CD14-positive monocyte (primary cell): ENCODE measurements around the gene CTNND1. TPM values are rescaled to one million over a fixed set of nuclear protein-coding genes. Genes with fewer than 3 reads are reported as not detected.

Source experiments
- DNase-seq, 3 donors: peaks; one replicate each; pipeline ENCODE4 v3.0.0-alpha.2; 2011 to 2022
- H2AFZ ChIP-seq: 2 replicates; pipeline ENCODE4 v1.6.0; 2012; ENCODE audit warnings: mild to moderate bottlenecking, low read depth, low read length, inconsistent platforms; ENCODE audit not compliant: insufficient read depth, poor library complexity, severe bottlenecking
- H3K27ac ChIP-seq, 2 donors: 1 replicate in 1 of 2; 2 replicates in 1 of 2; pipeline ENCODE4 v1.5.1; 2012 to 2013; ENCODE audit warnings: low read length in 2 of 2, control low read depth in 1 of 2, inconsistent platforms in 1 of 2, low read depth in 1 of 2, mild to moderate bottlenecking in 1 of 2
- H3K27me3 ChIP-seq, 2 donors: one replicate each; pipeline versions ENCODE4 v1.6.0 to v1.6.1; 2011 to 2013; ENCODE audit warnings: low read length in 2 of 2; ENCODE audit not compliant: control insufficient read depth in 2 of 2, insufficient read depth in 2 of 2
- H3K36me3 ChIP-seq, 2 donors: replicated peaks in 1 of 2; 1 replicate in 1 of 2; 2 replicates in 1 of 2; pipeline versions ENCODE4 v1.5.1 to v1.6.1; 2012 to 2013; ENCODE audit warnings: low read length in 2 of 2, control low read depth in 1 of 2, inconsistent platforms in 1 of 2, mild to moderate bottlenecking in 1 of 2; ENCODE audit not compliant: insufficient read depth in 2 of 2, control insufficient read depth in 1 of 2
- H3K4me1 ChIP-seq, 2 donors: 1 replicate in 1 of 2; 2 replicates in 1 of 2; pipeline versions ENCODE4 v1.5.1 to v1.6.1; 2012 to 2013; ENCODE audit warnings: low read length in 2 of 2, control low read depth in 1 of 2, inconsistent platforms in 1 of 2, mild to moderate bottlenecking in 1 of 2, moderate library complexity in 1 of 2; ENCODE audit not compliant: insufficient read depth in 2 of 2, control insufficient read depth in 1 of 2
- H3K4me2 ChIP-seq: replicated peaks from 2 replicates; pipeline ENCODE3; 2012; ENCODE audit warnings: low read length, moderate library complexity, mild to moderate bottlenecking; ENCODE audit not compliant: poor library complexity, severe bottlenecking; ENCODE audit errors: extremely low read depth
- H3K4me3 ChIP-seq, 3 experiments: fragments of 200-600 bp in 1 of 3; sonication (generic) in 1 of 3; replicated peaks in 1 of 3; 1 replicate in 2 of 3; 2 replicates in 1 of 3; pipeline ENCODE4 v1.5.1; 2011 to 2013; ENCODE audit warnings: low read length in 3 of 3, mild to moderate bottlenecking in 3 of 3, control low read depth in 2 of 3, low read depth in 2 of 3, inconsistent platforms in 1 of 3, moderate library complexity in 1 of 3
- H3K79me2 ChIP-seq: 2 replicates; pipeline ENCODE4 v1.6.0; 2012; ENCODE audit warnings: mild to moderate bottlenecking, control low read depth, inconsistent platforms, low read length, moderate library complexity; ENCODE audit not compliant: insufficient read depth
- H3K9ac ChIP-seq: 2 replicates; pipeline ENCODE4 v1.6.0; 2017; ENCODE audit warnings: low read length, mild to moderate bottlenecking; ENCODE audit not compliant: insufficient read depth, poor library complexity, severe bottlenecking
- H3K9me3 ChIP-seq, 2 donors: replicated peaks in 1 of 2; 1 replicate in 1 of 2; 2 replicates in 1 of 2; pipeline versions ENCODE4 v1.5.1 to v1.6.1; 2012 to 2013; ENCODE audit warnings: low read length in 2 of 2, control low read depth in 1 of 2; ENCODE audit not compliant: control insufficient read depth in 1 of 2, insufficient read depth in 1 of 2
- H4K20me1 ChIP-seq: 2 replicates; pipeline ENCODE4 v1.6.0; 2012; ENCODE audit warnings: mild to moderate bottlenecking, low read length, control low read depth, moderate library complexity; ENCODE audit not compliant: insufficient read depth
- H3K27ac Mint-ChIP-seq, 7 donors: one replicate each; pipeline ENCODE4 v1.8.0; 2020; ENCODE audit warnings: mild to moderate bottlenecking in 7 of 7, mixed read lengths in 7 of 7, moderate library complexity in 6 of 7, inconsistent platforms in 2 of 7
- H3K27me3 Mint-ChIP-seq, 3 donors: one replicate each; pipeline ENCODE4 v1.8.0; 2021 to 2022; ENCODE audit warnings: low read depth in 3 of 3, mild to moderate bottlenecking in 3 of 3, mixed read lengths in 3 of 3, moderate library complexity in 3 of 3, inconsistent platforms in 1 of 3
- H3K36me3 Mint-ChIP-seq, 2 donors: one replicate each; pipeline ENCODE4 v1.8.0; 2020; ENCODE audit warnings: mixed read lengths in 2 of 2, inconsistent platforms in 1 of 2, mild to moderate bottlenecking in 1 of 2
- H3K4me1 Mint-ChIP-seq: one replicate; pipeline ENCODE4 v1.8.0; 2020; ENCODE audit warnings: mild to moderate bottlenecking, mixed read lengths
- H3K4me3 Mint-ChIP-seq, 2 donors: one replicate each; pipeline ENCODE4 v1.8.0; 2020; ENCODE audit warnings: mild to moderate bottlenecking in 2 of 2, mixed read lengths in 2 of 2, moderate library complexity in 1 of 2
- H3K9me3 Mint-ChIP-seq, 7 donors: one replicate each; pipeline ENCODE4 v1.8.0; 2020 to 2022; ENCODE audit warnings: mixed read lengths in 7 of 7, mild to moderate bottlenecking in 6 of 7, moderate library complexity in 6 of 7, inconsistent platforms in 2 of 7
- WGBS: methylation state at CpG from one replicate; pipeline ENCODE4 v1.1.5; 2013; ENCODE audit warnings: missing lambda C conversion rate; ENCODE audit not compliant: insufficient coverage; 5-methylcytosine and 5-hydroxymethylcytosine counted together
- intact Hi-C, 2 donors: fragments of 100-400 bp; cut with micrococcal nuclease; formaldehyde crosslinking; loops; one replicate each; pipeline versions ENCODE4 v1.15.0 to v1.15.1; 2023
- polyA plus RNA-seq, 3 donors: library from polyadenylated mRNA; depleted of rRNA in 1 of 3; unstranded in 2 of 3; stranded (reverse) in 1 of 3; fragments of 300-500 nt in 2 of 3; fragments of >200 nt in 1 of 3; fragmentation: Illumina TruSeq in 2 of 3; gene quantifications; 1 replicate in 2 of 3; 2 replicates in 1 of 3; pipeline ENCODE4 v1.2.3, GENCODE V29; 2012 to 2021
- TF ChIP-seq, protein P1 (sequence below): fragments of 200-600 bp; IDR thresholded peaks from one replicate; pipeline ENCODE4 v1.8.0; 2022; ENCODE audit warnings: antibody characterized with exemption, mild to moderate bottlenecking

CTNND1 gene
- polyA plus RNA-seq, 3 donors = 10.8 to 36.0 (median 13.7) TPM

- H3K27ac ChIP-seq = no peak overlapping the region
- peaks cover 67% of the 10 kb centered on the region for H3K79me2 ChIP-seq
- intact Hi-C loops = no loop called here
Measured at GRCh38 chr11:57787006-57787604, 25.5 kb downstream of the CTNND1 start.

DNA sequence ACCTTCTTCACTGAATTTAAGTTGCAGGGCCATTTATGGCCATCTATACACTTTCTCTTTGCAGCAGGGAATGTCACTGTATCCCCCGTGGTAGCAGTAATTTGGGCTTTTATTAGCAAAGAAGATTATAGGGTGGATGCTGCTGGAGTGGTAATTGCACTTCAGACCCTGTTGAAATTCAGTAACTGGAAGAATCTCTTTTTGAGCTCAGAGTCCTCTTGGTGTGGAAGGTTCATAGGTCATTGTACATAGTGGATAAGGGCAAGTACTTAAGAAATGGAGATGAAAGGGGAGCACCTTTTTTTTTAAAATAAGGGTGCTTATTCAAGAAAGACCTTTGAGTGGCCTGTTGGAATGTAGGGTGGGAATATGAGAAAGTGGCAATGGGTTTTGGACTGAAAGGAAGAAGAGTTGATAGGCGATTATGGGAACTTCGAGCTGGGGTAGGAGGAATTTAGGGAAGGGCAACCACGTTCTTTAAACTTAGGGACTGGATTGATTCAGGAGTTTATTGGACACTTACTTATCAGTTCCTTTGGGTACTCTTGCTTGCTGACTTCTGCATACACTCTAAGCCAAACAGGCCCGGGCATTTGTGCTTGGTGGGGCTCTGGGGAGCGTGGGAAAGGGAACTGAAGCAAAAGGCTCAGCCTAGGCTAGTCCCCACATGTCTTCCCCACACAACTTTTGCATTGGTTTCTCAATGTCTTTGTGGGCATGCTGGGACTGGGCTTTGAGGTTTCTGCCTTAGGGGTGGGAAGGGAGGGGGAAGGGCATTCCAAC, 26.5 kb downstream of the CTNND1 start:
- H3K4me1 Mint-ChIP-seq = peaks cover 72% of the 10 kb centered on the region
- H3K9me3 Mint-ChIP-seq = peaks cover 0 to 1% (median 0%) of the 10 kb centered on the region in 7 donors
- peak overlapping the region; percentile 1 for H3K9ac ChIP-seq
- H3K4me3 Mint-ChIP-seq = peak overlapping the region in 1 of 2 donors; percentile 71
- peaks cover 0 to 3% (median 3%) of the 10 kb centered on the region in 3 donors for H3K27me3 Mint-ChIP-seq
- no peaks in the 10 kb centered on the region for H3K27me3 ChIP-seq
- H3K9me3 ChIP-seq = no peaks in the 10 kb centered on the region
- H3K4me1 ChIP-seq = peaks cover 55 to 78% of the 10 kb centered on the region in 2 donors
- H4K20me1 ChIP-seq = peaks cover 9% of the 10 kb centered on the region
- peaks cover 62% of the 10 kb centered on the region for H3K79me2 ChIP-seq
- H3K36me3 ChIP-seq = no peaks in the 10 kb centered on the region
- TF ChIP-seq, protein P1, sequence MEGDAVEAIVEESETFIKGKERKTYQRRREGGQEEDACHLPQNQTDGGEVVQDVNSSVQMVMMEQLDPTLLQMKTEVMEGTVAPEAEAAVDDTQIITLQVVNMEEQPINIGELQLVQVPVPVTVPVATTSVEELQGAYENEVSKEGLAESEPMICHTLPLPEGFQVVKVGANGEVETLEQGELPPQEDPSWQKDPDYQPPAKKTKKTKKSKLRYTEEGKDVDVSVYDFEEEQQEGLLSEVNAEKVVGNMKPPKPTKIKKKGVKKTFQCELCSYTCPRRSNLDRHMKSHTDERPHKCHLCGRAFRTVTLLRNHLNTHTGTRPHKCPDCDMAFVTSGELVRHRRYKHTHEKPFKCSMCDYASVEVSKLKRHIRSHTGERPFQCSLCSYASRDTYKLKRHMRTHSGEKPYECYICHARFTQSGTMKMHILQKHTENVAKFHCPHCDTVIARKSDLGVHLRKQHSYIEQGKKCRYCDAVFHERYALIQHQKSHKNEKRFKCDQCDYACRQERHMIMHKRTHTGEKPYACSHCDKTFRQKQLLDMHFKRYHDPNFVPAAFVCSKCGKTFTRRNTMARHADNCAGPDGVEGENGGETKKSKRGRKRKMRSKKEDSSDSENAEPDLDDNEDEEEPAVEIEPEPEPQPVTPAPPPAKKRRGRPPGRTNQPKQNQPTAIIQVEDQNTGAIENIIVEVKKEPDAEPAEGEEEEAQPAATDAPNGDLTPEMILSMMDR = no peak
- WGBS = 27% methylated on average over 3 of the region's 6 CpGs
- peaks cover 16 to 19% of the 10 kb centered on the region in 2 donors for H3K36me3 Mint-ChIP-seq
- H3K4me2 ChIP-seq = peak overlapping the region; percentile 51
- H3K4me3 ChIP-seq = peak overlapping the region in 1 of 3 experiments; percentile 36
- H2AFZ ChIP-seq = no peak overlapping the region
- peak overlapping the region; percentile 5 to 71 for H3K27ac ChIP-seq
- intact Hi-C loops = no loop called here
- H3K27ac Mint-ChIP-seq = peak overlapping the region; percentile 52 to 86 (median 81)
- DNase-seq = peak; percentile 41 to 67 (median 59)

More at GRCh38 chr11:57787006-57787604, 25.5 kb downstream of the CTNND1 start:
- Histone ChIP-seq H3K4me2 (no peak overlapping the region), H3K27me3 (no peaks in the 10 kb centered on the region), H2AFZ (no peak overlapping the region), H3K9ac (no peak overlapping the region), H4K20me1 (peaks cover 6% of the 10 kb centered on the region), H3K36me3 (no peaks in the 10 kb centered on the region), H3K4me3 (peak overlapping the region in 1 of 3 experiments; percentile 36), H3K4me1 (peaks cover 51 to 76% of the 10 kb centered on the region in 2 donors), H3K9me3 (no peaks in the 10 kb centered on the region)
- Mint-ChIP-seq H3K36me3 (peaks cover 22% of the 10 kb centered on the region in 2 donors), H3K27ac (peak overlapping the region in 1 of 7 donors; percentile 23), H3K9me3 (peaks cover 0 to 2% (median 0%) of the 10 kb centered on the region in 7 donors), H3K4me1 (peaks cover 70% of the 10 kb centered on the region), H3K4me3 (no peak overlapping the region), H3K27me3 (peaks cover 0 to 3% (median 0%) of the 10 kb centered on the region in 3 donors)
- TF ChIP-seq, protein P1 = no peak
- no peak for DNase-seq
- no CpG with 5 or more reads among the region's 4 CpGs for WGBS
